ENCODE results near the gene MDFIC.

DNA sequence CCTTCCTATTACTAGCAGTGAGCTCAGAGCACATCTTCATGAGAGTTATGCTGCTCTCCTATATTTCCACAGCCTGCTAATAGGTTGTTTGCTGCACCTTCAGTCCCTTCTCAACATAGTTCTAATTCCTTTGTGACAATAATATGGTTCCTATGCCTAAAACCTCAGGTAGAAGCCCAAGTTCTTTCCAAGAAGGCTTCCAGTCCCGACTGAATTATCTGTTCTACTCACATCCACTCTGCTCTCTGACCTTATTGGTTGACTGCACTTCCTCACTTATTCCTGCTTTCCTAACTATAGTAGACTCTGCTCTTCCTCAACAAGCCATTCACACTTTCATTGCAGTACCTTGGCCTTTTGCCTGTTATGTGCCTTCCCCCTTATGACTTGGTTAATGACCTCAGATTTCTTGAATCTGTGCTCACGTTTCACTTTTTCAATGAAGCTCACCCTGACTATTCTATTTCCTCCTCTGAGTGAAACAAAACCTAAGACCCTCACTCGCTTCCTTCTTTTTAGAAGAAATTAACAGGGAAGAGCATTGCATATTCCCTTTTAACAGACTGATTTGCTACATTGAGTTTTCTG, 132.7 kb downstream of the MDFIC start:
- TF ChIP-seq POLR2A (IDR thresholded peaks at IDR 0.05; ENCODE audit: low read length) (no peak), GATA1 (IDR thresholded peaks at IDR 0.05; ENCODE audit: low read depth, low read length) (no peak)
